GM13977 (cell line): ENCODE results near the gene STARD7.

Source experiments
- DNase-seq: peaks from one replicate; pipeline ENCODE4 v3.0.0; 2012; ENCODE audit warnings: low spot score
- CTCF ChIP-seq: IDR thresholded peaks from 2 replicates; pipeline ENCODE4 v1.5.1; 2012; ENCODE audit warnings: mild to moderate bottlenecking, control low read depth; ENCODE audit not compliant: insufficient read depth; ENCODE audit errors: extremely low read depth, missing control alignments
- in situ Hi-C: fragments of 300-500 bp; cut with MboI; formaldehyde crosslinking; loops from one replicate; pipeline ENCODE4 v1.12.0; 2022; ENCODE audit warnings: low sequenced_read_pairs, low pct_unique_long_range_greater_than_20kb, mixed read lengths, inconsistent platforms; ENCODE audit not compliant: unreplicated experiment

STARD7 gene

GRCh38 chr2:96176661-96177060, 32.0 kb downstream of the STARD7 start:
- in situ Hi-C loops, result loop anchor here (25.0 kb wide), 1 partner anchor 164 kb away; no protein-coding TSS in a partner anchor
- TF ChIP-seq CTCF, result no peak
- DNase-seq, result no peak

GRCh38 chr2:96175951-96176350, 32.7 kb downstream of the STARD7 start:
- in situ Hi-C loops, result loop anchor here (25.0 kb wide), 1 partner anchor 164 kb away; no protein-coding TSS in a partner anchor
- DNase-seq, result no peak
- TF ChIP-seq CTCF, result no peak

- TF ChIP-seq CTCF, result peak; percentile 96
- in situ Hi-C loops, result loop anchor here (25.0 kb wide), 1 partner anchor 162 kb away; no protein-coding TSS in a partner anchor
- DNase-seq, result peak; percentile 72
Observed at GRCh38 chr2:96174251-96175144, 34.1 kb downstream of the STARD7 start.

- no peak for DNase-seq
- in situ Hi-C loops, result no loop called here
- TF ChIP-seq CTCF, result no peak
Observed at GRCh38 chr2:96171831-96172230, 36.8 kb downstream of the STARD7 start.

- DNase-seq, result no peak
- in situ Hi-C loops, result no loop called here
- TF ChIP-seq CTCF, result no peak
Observed at GRCh38 chr2:96170626-96171025, 38.0 kb downstream of the STARD7 start.

- in situ Hi-C loops, result no loop called here
- TF ChIP-seq CTCF, result no peak
Observed at GRCh38 chr2:96169868-96170507, 38.6 kb downstream of the STARD7 start.

More at GRCh38 chr2:96169868-96170507, 38.6 kb downstream of the STARD7 start:
- DNase-seq, result no peak
